GM18519 (cell line): ENCODE results near the gene EXOC6B.

Source experiments
- ATAC-seq: cut with Tn5 transposase; IDR thresholded peaks from one replicate; pipeline ENCODE4 v1.9.1; 2021; ENCODE audit warnings: mild to moderate bottlenecking, moderate library complexity; ENCODE audit not compliant: unreplicated experiment, low FRiP score

Gene EXOC6B

DNA sequence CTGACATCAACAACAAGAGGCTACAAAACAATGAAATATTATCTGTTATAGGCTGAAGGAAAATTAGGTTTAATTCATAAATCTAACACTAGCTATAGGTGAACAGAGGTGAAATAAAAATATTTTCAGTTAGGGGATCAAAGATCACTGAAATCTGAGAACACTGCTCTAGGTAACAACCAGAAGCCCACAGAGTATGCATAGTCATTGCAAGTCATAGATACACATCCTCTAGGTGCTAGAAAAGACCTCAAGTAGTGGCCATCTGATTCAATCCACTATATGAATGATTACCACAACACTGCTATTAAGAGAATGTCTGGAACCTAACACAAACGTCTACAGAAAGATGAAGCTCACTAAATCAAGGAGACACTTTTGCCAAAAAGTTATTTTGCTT is 413.6 kb downstream of the EXOC6B start:
- no peak for ATAC-seq

DNA sequence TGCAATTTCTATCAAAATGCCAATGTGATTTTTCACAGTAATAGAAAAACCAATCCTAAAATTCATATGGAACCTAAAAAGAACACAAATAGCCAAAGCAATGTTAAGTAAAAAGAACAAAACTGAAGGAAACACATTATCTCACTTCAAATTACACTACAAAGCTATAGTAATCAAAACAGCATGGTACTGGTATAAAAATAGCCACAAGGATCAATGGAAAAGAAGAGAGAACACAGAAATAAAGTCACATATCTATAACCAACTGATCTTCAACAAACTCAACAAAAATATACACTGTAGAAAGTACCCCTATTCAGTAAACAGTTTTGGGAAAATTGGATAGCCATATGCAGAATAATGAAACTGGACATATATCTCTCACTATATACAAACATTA is 426.0 kb downstream of the EXOC6B start:
- ATAC-seq: no peak

DNA sequence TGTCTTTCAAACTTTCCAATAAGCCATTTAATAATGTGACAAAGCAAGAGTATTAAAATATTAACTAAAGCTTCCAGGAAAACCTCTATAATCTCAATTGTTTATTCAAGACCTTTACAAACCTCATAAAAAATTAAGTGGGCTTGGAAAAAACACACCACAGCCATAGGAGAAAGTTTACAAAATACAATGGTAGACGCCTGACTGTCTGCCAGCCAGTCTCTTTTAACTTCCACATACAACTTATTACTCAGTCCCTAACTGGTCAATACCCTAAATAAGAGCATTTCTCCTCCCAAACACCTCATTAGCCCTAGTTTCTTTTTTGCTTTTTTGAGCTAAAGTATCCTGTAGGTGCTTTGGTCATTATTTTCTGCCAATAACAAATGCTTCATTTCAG is 430.7 kb downstream of the EXOC6B start:
- no peak for ATAC-seq

DNA sequence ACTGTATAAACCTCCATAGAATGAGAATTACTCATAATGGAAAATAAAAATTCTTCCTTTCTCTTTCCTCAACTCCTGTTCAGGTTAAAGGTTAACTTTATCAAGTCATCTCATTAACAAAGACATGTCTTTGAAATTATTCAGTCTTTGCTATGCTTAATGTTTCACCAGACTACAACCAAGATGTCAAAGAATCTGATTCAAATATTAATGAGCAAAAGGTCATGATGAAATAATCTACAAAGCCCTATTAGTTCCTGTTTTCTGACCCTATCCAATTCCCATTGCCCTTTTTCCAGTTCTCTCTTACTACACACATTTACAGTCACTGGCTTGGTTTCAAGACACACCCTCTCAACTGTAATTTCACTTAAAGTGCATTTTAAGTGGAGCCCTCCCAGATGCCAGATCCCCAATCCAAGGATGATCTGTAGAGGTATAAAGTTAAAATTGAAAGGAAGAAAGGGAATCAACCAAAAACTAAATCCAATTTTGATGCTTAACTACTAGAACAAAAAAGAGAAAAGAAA is 431.2 kb downstream of the EXOC6B start:
- no peak for ATAC-seq

DNA sequence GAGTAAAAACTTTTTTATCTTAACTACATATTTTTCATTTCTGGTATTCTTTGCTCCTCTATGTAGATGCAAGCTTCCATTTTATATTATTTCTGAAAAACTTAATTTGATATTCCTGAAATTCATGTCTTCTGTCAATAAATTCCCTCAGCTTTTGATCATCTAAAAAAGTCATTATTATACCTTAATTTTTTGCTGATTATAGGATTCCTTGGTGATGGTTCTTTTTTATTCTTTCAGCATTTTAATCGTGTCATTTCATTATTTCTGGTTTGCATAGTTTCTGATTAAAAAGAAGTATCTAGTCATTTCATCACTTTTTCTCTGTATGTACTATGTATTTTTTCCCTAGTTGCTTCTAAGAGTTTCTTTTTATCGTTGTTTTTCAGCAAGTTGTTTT is 436.4 kb downstream of the EXOC6B start:
- ATAC-seq: no peak

DNA sequence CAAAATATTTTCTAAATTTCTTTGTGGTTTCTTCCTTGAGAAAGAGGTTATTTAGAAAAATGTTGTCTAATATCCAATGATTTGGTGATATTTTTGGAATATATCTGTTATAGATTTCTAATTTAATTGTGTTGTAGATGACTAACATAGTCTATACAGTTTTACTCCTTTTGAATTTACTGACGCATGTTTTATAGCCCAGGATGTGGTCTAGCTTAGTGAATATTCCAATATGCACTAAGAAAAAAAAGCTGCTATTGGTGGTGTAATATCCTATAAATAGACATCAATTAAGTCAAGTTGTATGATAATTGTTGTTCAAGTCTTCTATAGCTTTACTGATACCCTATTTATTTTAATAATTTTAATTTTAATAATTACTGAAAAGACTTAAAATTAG is 437.6 kb downstream of the EXOC6B start:
- no peak for ATAC-seq

DNA sequence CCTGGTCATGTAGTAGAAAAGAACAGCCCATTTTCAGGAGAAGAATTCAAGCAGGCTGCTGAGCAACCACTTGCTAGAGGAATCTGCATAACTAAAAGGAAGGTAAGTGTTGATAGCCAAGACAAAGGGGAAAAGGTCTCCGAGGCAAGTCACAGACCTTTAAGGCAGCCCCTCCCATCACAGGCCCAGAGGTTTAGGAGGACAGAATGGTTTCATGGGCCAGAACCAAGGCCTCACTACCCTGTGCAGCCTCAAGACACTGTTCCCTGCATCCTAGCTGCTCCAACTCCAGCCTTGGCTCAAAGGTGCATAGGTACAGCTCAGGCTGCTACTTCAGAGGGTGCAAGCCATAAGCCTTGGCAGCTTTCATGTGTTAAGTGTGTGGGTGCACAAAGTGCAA is 439.5 kb downstream of the EXOC6B start:
- ATAC-seq: no peak

DNA sequence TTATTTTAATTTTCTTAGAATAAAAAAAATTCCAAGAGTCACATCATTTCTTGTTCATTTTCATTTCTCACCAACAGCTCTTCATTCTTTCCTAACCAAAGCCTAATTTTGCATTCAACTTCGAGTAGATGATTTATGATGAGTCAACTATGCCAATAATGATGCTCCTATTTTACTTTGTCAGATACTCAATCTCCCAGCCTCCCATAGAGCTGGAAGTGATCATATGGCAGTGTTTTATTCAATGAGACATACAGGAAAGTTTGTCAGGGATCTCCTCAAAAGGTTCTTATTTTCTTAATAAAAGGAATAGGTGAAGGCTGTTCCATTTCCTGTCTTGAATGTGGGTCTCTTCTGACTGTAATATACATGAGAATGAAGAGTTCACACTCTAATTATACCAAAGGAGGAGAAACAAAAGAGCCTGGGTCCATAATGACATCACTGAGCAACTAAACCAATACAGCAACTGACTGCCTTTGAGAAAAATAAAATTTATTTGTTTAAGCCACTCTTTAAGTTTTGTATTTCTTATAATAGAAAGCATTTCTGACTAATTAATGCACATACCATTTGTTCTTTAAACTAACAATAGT is 447.0 kb downstream of the EXOC6B start:
- no peak for ATAC-seq

DNA sequence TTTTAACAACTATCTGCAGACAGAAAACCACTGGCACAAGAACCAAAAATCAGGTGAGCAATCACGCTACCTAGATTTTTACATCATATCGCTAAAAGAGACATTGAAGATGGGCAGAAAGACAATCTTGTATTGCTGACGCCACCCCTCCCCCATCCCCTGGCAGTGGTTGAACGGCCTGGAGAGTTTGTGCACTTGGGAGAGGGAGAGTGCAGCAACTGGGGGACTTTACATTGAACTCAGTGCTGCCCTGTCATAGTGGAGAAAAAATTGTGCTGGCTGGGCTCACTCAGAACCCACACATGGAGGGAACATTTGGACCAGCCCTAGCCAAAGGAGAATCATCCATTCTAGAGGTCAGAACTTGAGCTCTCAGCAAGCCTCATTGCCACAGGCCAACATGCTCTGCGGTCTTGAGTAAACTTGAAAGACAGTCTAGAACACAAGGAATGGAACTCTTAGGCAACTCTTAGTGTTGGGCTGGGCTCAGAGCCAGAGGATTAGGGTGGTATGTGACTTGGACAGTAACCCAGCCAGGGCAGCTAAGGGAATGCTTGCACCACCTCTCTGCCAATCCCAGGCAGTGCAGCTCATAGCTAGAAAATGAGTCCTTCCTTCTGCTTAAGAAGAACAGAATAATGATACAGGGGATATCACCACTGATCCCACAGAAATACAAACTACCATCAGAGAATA is 458.2 kb downstream of the EXOC6B start:
- ATAC-seq: no peak

DNA sequence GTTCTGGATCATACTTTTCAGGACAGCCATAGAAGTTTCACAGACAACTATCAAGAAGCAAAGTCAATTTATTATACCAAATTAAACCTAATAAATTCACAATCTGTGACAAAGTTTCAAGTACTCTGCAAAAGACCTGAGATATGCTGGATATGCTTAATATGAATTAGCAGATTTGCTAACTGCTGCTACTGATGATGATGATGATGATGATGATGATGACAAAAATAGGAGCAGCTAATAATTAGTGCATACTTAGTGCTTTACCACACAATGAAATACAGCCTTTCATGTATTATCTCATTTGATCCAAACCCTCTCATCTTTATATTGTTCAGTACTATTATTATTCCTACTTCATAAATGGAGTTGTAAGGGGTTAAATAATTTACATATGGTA is 462.4 kb downstream of the EXOC6B start:
- no peak for ATAC-seq

DNA sequence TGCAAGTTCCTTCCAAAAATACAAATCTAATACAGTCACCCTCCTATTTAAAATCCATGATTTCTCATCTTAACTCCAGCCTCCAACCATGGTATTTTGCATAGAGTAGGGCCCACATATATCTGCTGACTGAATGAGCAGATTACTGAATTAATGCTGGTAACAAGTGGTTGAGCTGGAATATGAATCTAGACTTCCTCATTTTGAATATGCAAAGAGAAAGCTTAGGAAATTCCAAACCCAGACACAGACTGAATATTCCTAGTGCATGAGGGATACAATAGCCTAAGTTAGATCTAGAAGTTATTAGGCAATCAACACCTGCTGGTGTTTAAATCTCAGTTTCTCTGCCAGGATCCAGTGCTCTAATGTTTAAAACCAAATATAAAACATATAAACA is 463.1 kb downstream of the EXOC6B start:
- no peak for ATAC-seq

DNA sequence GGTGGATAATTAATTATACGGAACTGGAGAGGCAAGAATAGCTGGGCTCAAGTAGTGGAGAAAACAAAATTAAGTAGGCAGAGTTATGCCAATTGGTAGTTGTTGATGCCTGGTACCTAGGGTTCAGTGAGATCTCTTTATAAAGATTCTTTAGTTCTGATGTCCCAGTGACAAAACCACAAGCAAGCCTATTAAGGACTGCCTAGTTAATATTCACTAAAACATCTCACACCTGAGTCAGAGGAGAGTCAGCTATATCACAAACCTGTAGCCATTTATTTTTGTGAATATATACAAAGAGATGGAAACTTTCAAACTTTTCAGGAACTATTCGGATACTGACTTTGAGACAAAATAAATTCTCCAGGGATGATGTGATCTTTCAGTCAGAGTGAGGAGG is 464.3 kb downstream of the EXOC6B start:
- ATAC-seq: no peak

DNA sequence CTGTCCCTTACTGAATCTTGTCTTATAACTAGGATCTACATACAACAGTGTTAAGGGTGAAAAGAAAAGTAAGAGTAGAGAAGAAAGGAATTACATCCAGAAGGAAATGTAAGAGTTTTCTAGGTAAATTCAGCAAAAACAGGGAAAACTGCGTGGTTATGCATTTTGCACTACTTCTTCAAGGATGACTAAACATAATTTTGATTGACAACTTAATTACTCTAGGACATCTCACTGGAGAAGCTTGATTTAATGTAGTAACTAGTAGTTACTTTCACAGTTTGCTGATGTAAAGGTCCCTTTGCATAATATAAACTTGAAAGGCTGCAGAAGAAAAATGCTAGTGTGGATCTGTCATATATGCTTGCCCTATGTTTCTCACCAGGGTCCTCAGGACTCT is 464.8 kb downstream of the EXOC6B start:
- ATAC-seq: no peak

DNA sequence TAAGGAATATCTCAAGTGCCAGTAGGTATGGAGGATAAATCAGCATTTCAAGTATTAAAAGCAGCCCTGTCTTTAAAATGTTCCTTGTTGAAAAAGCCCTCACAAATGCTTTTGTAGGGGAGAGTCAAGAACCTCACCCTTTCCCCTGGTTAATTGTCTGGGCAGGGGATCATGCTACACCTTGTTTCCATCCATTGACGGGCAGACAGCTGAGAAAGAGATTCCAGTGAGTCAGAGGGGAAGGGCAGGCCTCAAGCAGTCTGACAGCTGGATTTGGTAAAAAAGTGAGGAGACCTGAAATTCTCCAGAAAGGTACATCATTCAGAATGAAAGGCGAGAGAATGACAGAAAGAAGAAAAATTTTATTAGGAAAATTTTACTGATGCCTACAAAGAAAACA is 475.0 kb downstream of the EXOC6B start:
- no peak for ATAC-seq

DNA sequence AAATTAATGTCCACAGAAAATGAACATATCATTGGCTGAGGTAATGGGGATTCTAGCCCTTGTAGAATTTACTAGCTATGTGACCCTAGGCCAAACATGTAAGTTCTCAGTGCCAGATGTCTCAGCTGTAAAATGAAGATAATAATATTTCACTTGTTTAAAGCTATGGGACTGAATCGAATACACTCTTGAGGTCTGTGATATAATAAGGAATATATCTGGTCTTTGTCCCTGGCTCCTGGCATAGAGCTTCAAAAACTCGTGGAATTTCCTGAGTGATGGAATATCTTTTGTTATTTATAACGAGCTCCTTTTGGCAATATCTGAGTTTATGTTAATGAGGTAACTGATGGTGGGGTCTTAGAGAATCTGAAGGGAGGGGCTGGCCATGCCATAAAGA is 476.8 kb downstream of the EXOC6B start:
- ATAC-seq: no peak

DNA sequence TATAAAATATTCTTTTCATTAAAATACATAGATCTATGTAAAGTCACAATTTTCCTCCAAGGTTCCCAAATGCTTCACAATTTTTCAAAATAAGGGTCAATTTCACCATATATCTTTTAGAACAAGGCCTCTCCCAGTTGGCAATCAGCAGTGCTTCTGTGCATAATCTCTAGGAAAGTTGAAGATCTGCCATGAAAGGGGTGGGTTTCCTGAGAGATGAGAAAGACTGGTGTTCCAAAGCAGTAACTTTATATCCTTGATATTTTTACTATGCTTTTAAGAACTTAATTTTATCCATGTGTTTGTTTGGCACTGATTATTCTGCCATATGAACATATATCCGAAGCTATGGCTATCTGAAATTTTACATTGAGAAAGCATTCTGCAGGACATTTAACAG is 478.8 kb downstream of the EXOC6B start:
- no peak for ATAC-seq

DNA sequence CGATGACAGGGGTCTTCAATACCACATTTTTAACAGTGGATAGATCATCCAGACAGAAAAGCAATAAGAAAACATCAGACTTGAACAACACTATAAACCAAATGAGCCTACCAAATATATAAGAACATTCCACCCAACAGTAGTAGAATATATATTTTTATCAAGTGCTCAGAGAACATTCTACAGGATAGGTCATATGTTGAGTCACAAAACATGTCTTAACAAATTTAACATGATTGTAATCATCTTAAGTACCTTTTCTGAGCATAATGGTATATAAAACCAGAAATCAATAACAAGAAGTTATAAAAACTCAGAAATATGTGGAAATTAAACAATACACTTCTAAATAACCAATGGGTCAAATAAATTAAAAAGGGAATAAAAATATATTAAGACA is 484.2 kb downstream of the EXOC6B start:
- ATAC-seq: no peak

DNA sequence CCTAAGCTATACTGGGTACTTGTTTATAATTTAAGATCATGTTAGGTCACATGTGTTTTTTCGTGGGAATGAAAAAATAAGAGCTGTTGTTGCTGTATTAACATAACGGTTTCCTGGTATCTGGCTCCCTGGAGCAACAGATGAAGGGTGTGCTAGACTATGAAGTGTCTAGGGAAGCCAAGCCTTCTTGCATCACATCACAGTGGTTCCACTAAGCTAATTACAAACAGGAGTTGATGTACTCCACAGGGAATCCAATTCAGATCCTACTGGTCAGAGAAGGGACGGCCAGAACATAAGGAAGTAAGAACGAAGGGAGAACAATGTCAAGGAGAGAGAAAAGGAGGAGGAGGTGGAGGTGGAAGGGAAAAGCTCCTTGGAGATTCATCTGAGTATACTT is 485.2 kb downstream of the EXOC6B start:
- ATAC-seq: no peak

DNA sequence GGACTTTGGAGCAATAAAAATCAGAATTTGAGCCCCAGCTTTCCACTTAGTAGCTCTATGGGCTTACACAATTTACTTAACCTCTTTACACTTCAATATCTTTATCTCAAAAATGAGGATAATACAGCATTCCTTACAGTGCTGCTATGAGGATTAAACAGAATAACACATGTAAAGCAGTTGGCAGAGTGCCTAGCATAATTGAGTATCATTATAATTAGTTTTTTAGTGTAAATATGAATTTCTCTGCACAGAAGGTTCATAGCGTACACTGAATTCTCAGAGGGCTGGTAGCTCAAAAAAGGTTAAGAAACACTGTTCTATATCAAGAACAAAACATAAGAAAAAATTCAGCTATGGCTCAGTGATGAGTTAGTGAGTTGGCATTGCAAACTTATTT is 487.8 kb downstream of the EXOC6B start:
- no peak for ATAC-seq

DNA sequence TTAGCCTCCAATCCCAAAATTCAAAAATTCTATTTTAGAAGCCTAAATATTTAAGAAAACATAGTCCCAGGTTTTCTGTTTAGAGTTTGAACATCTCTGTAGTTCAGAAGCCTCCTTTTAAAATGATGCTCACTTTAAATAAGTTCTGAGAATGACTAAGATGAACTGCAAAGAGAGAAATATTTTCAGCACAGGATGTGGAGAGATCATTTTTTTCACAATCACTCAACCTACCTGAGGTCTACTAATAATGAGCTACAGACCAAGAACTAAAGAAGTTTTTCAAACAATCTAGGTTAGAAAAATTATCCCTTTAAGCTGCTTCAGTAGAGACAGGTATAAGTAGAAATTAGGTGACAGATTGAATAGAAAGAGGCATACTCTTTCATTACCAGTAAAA is 493.1 kb downstream of the EXOC6B start:
- ATAC-seq: no peak

DNA sequence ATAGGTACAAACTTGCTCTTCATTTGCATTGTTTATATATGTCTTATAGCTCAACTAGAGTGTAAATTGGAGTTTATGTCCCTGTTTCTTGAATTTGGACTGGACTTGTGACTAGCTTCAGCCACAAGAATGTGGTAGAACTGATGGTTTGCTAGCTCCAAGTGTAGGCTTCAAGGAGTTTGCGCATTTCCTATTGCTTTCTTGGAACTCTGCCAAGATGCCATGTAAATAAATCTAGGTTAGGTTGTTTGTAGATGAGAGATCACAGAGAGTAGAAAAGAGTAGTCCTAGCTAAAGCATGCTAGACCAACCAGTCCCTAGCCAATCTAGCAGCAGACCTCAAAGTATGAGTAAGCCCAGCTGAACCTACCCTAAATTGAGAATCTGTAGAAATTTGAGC is 495.2 kb downstream of the EXOC6B start:
- ATAC-seq: no peak

DNA sequence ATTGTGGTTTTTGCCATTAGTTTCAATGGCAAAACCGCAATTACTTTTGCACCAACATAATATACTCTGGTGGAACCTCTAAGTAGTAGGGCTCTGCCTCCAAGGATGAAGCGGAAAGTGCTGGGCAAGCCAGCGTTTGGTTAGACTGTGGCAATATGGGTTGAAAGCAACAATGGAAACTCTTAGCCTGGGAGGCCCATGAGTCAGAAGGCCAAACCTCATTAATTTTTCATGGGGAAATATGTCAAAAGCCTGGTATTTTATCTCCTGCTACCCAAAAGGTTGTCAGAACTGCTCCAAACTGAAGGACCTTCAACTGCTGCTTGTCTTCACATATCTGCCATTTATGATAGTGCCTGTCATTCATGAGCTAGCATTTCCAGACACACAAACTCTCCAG is 499.1 kb downstream of the EXOC6B start:
- ATAC-seq: no peak
